ENCODE measurements around the gene NGFR.
"Not testable (repeated sequence)": the region's sequence is repeated elsewhere in the genome, so short reads cannot be mapped to it uniquely, and the experiment has no call there.

NGFR gene

DNA sequence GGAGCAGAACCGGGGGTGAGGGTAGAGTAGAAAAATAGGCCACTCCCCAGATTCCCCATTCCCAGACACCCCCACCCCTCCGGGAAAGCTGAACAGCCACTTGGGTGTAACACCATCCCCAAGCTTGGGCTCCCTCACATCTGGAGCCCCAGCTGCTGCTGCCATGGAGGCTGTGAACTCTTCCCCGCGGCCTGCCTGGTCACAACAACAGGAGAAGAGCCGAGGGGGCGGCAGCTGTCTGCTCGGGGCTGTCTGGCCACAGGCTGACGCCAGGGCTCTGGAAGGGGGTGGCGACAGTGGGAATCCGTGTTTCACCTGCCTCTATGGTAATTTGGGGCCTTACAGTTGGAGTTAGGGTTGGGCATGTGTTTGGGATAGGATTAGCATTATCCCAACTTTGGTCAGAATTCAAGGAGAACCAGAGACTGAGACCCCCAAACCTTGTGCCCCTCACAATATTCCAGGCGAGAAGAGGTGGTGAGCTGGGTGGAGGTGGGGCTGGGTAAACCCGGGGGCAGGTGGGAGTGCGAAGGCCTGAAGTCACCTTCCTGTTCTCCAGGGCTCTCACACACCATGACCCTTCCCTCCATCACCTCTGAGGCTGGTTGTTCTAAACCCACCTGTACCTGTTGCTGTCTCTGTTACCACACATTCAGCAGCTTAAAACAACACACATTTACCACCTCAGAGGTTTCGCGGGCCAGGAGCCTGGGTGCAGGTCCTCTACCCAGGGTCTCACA lies 50.9 kb downstream of the NGFR start:
- DNase-seq (ENCODE audit: low spot score), result no peak

DNA sequence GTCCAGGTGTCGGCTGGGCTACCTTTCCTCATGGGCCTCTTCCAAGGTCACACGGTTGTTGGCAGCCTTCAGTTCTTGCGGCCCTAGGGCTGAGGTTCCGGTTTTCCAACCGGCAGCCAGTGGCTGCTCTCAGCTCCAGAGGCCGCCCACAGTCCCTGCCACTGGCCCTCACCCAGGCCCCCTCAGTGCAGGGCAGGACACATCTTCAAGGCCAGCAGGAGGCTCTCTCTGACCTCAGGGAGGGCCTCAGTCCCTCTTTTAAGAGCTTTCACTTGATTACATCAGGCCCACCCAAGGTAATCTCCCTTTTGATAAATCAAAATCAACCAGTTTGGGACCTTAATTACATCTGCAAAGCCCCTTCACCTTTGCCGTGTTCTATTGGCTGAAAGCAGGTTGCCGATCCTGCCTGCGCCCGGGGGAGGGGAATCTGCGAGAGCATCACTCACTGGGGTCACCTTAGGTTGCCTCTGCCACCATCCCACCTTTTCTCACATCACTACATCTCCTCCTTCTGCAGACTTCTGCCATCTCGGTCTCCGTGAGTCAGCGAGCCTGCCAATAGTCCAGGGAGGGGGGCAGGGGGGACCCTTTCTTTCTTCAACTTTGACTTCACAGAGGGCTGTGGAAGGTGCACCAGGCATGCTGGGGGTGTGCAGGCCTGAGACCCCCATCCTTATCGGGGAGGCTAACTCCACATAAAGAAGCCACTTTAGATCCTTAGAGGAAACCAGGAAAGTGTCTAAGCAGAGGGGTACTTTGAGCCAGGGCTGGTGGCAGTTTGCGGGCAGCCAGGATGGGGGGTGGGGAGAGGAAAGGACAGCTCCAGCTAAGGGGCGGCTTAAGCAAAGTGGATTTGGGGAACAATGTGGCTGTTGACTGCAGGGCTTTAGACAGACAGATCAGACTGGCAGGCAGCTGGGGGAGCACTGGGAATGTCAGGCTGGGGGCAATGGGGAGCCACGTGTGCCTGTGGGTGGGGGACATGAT lies 51.7 kb downstream of the NGFR start:
- DNase-seq (ENCODE audit: low spot score), result no peak

DNA sequence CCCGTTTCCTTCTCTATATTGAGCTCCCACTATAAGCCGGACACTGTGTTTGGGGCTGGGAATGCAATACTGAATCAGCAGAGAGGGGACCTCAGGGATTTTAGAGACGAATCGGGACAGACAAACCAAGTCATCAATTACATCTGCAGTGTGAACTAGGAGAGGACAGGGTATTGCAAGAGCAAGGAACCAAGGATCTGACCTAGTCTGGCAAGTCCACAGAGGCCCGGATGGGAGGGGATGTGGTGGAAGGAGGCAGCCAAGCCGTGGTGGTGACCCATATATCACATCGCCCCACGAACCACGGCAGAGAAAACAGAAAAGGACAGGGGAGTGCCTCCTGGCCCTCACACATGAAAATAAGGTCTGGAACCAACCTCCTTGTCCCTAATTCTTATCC lies 52.5 kb downstream of the NGFR start:
- DNase-seq (ENCODE audit: low spot score), result no peak

DNA sequence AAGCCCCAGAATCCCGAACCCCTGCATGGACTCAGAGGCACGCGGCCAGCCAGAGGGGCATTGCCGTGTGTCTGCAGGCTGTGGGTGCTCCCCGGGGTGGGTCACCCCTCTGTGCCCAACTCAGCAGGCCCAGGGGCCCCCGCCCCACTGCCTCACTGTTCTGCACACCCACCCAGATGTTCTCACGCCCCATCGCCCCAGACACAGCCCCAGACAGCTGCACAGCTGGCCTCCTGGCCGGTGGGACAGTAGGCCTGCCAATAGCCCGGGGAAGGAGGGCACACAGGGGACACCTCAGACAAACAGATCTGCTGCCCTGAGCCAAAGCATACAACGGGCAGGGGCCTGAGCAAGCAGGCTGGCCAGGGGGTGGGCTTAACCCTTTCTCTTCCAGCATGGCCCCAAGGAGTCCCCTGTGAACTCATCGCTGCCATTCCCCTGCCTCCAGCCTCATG lies 53.0 kb downstream of the NGFR start:
- no peak for DNase-seq (ENCODE audit: low spot score)

DNA sequence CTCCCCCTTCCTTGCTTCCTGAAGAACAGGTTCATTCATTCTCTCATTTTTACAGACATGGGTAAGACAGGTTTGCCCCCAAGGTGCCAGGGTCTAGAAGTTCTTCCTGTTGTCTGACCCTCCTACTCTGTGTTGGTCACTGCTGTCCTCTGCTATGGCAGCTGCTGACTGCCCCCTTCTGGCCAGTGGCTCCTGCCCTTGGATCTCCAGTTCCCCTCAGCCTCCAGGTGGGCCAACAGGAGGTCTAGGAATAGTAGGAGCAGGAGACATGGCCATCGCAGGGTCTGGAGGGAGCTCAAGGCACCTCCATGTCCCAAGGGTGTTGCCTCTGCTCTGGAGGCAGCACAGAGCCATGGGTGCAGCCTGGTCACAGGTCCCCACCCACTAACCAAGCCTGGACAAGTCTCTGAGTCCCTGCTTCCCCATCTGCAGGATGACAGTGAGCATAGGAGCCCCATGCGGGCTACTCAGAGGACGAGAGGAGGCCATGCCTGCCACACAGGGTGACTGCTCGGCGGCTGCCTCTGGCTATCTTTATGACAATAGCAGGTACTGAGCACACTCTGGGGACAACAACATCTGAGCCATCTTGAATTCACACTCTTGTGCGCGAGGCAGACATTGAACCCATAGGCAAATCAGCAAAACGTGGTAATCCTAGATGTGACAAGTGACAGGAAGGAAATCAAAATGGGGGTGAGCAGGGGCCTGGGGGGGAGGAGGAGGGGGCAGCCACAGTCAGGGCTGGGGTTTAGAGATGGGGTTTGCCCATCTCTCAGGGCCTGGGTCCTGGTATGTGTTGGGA lies 53.6 kb downstream of the NGFR start:
- DNase-seq (ENCODE audit: low spot score), result peak; percentile 62

DNA sequence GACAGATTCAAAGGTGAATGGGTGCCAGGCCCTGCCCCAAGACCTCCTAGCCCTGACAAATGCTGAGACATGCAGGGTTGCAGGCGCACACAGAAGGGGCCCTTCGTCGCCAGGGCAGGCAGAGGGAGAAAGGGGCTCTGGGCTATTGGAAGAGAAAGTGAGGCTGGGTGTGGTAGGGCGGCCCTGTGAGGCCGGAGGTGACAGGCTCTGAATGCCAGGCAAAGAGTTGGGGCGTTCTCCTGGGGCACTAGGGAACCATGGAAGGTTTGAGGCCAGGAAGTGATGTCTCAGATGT lies 54.2 kb downstream of the NGFR start:
- no peak for DNase-seq (ENCODE audit: low spot score)

DNA sequence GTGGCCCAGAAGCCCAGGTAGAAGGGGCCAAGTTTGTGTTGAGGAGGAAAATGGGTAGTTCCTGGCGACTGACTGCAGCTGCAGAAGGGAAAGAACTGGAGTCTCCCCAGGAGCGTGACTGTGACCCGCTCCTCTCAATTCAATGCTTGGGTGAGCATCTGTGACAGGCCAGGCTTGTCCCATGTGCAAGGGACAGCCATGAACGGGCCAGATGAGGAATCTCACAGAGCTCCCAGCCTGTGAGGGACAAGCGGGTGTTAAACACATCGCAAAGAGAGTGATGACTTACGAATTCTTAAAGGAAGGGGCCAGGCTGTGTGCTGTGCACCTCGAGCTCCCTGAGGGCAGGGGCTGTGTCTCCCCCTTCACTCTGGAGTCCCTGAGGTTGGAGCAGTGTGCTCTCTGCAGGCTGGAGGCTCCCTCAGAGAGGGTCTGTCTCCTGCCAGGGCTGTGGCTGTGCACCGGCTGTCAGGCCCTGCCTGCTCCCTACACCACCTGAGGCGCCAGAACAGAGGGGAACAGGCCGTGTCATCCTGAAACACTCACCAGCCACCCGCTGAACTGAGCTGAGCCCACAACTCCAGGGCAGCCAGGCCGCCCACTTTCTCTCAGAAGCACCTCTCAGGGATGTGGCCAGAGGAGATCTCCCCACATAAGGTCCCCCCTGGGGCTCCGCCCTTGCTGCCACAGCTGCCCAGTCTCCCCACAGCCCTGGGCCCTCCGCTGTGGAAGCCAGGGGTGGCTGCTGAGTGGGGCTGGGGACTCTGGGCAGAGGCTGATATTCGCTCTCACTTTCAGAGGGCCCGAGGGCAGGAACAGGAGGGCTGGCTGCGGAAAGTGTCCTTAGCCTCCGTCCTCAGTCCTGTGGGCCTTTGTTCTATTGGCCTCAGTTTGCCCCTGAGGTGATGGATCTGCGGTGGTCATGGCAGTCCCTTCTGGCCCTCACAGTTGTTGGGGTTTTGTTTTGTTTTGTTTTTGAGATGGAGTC lies 54.9 kb downstream of the NGFR start:
- no peak for DNase-seq (ENCODE audit: low spot score)

DNA sequence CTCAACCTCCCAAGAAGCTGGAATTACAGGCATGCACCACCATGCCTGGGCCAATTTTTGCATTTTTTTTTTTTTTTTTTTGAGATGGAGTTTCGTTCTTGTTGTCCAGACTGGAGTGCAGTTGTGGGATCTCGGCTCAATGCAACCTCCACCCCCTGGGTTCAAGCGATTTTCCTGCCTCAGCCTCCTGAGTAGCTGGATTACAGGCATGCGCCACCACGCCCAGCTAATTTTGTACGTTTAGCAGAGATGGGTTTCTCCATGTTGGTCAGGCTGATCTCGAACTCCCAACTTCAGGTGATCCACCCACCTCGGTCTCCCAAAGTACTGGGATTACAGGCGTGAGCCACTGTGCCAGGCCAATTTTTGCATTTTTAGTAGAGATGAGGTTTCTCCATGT lies 55.7 kb downstream of the NGFR start:
- DNase-seq (ENCODE audit: low spot score), result not testable (repeated sequence)

DNA sequence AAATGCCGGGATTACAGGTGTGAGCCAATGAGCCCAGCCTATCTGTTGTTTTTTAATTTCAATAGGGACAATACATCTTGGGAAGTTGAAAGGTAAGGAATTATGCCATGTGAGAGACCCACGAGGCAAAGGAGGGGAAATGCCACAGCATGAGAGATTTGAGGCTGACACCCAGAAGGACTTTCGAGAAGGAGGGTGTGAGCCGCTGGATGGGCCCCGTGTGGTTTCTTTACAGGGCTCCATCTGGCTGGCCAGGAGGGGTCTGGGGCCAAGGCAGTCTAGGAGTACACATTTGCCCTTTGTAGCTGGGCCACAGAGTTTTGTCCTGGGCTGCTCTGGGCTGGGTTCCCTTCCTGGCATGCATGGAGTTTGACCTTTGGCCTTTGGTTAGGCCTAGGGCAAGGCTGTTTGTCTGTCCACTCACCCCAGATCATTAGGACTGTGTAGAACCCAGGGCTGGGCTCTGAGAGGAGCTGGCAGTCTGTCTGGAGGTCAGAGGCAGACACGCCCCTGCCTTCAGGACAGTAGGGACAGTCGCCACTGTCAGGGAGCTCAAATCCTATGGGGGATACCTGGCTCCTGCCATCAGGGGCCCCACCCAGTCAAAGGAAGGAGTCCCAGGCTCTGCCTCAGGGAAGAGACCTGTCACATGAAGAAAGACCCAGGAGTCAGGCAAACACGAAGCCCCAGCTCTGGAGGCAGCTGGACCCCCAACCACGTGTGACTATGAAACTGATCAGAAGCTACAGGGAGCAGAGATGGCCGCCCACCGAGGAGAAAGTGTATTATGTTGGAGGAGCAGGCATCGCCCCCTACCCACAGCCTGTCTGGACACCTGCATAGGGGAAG lies 56.4 kb downstream of the NGFR start:
- no peak for DNase-seq (ENCODE audit: low spot score)

DNA sequence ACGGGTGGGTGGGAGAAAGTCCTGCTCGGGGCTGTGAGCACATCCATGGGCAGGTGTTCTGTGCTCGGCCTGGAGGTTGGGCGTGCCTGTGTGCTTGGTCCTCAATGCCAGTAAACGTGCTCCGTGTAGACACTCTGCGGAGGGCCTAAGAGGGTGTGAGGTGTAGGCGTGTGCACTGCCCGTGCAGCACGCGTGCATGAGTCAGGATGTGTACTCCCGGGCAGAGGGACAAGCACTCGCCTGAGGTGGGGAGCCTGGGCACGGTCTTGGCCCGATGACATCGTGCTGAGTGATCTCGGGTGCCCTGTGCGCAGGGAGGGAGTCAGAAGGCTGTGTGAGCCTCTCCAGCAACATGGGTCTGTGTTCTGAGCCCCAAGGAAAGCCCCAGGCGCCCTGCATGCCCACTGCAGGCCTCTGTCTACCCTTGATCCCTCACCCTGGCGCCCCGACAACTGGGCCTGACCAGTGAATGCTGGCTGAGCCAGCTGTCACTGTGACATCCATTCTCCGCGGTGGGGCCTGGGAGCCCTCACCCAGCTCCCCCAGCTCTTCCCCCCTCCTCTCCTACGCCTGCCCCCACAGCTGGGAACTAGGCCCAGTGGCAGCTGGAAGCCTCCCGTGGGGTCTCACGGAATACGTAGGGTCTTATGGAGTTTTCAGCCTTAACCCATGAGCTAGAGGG lies 57.1 kb downstream of the NGFR start:
- no peak for DNase-seq (ENCODE audit: low spot score)

DNA sequence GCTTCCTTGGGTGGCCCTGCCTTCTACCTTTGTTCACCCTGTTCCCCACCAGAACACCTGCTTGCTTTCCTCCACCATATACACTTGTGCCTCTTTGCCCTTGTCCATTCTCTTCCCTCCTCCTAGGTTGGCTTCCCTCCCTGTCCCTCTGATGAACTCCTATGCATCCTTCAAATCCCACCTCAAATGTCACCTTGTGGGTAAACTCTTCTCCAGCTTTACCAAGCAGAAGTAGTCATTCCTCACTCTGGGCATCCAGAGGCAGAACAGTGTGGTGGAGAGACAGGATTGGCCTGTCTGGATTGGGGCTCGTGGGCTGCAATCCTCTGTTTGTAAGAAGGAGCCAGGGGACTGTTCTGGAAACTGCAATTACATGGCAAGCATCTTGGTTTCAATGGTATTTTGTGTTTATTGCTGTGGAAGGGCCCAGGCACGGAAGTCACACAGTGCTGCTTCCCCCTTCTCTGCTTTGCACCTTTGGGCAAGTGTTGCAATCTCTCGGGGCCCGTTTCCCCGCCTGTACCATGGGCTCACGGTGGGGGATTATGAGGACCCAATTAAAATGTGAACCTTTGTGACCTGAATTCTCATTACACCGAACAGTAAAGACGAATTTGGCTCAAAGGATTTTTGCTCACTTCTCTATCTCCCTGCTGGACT lies 58.7 kb downstream of the NGFR start:
- DNase-seq (ENCODE audit: low spot score), result no peak

DNA sequence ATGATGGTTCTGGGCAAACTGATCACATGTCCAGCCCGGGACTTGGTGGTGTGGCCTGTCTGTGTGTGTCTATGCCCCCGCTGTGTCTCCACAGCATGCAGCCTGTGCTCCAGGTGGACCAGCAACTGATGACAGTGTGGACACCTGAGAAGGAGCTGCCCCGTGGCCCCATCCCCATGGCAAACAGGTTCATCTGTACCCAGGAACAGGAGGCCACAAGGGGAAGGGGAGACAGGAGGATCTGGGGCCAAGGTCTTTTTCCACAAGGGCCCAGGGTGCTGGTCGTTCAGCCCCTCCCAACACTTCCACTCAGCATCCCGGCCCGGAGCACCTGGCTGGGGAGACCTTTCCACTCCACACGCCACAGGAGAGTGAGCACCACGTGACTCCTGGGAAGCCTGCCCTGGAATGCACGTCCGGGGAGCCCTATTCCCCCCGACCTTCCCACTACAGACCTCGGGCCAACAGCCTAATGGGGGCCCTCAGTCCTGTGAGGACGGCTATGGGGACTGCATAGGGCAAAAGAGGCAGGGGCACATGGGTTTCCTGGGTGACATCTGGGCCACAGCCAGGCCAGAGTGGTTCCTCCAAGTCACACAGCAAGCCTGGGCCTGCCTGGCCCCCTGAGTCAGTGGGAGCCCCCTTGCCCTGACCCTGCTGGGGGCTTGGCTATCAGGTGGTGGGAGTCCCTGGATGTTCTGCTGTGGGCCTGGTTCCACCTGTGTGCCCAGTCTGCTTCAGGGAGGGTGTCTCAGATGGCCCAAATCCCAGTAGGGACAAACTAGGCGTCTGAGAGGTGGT lies 59.8 kb downstream of the NGFR start:
- no peak for DNase-seq (ENCODE audit: low spot score)

DNA sequence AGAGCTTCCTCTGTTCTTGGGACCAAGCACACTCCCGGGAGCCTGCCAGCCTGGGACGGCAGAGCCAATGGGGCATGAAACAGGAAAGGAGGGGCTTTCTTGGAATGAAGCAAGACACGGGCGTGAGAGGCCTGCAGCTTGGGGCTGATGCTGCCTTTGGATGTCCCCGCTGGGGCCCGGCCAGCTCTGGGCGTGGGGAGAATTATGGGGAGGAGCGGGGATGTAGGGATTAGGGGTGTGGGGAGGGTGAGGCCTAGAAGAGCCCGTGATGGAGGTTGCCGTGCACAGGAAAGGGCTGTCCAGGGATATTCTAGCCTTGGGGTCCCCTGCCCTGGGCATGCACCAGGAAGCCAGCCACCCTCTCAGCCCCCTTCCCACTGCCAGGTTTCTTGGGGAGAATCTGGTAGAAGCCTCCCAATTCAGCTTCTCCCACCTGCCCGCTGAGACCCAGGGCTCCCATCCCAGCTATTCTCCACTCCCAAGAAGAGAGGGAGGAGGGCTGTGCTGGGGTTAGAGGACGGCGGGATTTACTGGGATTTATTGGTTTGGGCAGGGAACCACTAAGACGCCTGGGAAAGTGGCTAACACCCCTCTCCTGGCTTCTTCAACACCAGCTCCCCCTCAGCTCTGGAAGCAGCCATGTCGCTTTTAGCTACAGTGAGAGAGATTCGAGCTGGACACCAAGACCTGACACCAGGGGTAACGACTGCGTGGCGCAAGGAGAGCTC lies 60.6 kb downstream of the NGFR start:
- no peak for DNase-seq (ENCODE audit: low spot score)

DNA sequence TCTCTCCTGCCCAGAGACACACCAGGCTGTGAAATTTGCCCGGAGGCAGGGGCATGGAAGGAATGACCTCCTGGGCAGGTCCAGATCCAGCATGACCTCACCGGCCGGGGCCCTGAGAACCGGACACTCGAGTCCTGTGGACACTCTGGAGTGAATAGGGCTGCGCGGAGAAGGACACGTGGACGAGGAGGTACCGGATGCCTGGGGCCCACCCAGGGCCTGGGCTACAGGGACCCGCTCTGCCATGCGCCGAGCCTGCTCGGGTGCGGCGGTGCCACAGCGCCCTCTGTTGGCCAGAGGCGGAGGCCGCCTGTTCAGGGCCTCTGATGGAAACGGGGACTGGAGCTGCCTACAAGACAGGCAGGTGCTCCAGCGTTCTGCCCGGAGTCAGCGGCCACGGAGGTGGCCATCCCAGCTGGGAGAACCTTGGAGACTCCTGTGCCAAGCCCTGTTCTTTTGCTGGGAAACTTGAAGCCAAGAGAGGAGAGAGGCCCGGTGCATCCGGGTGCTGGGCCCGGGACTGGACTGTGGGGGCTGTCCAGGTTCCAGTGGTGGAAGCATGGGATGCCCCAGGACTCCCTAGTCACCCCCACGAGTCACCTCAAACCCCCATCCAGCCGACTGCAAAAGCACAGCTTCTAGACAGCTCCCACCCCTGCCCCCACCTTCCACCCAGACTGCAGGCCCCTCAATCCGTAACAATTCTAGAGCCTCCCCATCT lies 61.3 kb downstream of the NGFR start:
- peak; percentile 87 for DNase-seq (ENCODE audit: low spot score)

DNA sequence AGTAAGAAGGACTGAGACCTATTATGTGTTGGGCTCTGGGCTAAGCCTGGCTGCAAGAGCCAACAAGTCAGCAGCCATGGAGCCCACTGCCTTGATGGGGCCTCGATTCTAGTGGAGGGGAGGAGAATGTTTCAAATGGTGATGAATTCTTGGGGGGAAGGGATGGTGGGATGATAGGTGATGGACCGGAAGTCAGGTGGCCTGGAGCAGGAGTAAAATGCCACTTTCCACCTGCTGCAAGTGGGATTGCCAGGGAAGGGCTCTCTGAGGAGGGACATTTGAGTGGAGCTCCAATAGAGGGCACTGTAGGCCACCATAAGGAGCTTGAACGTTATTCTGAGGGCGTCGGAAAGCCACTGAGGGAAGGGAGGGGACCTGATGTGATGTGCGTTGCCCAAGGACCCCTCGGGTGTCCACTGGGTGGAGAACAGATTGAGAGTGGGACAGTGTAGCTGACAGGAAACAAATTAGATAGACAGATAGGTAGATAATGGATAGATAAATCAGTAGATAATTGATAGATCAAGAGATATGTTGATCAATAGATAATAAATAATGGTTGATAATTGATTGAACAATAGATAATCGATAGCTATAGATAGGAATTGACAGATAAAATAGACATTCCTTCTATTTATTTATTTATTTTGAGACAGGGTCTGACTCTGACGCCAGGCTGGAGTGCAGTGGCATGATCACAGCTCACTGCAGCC lies 62.4 kb downstream of the NGFR start:
- peak; percentile 62 for DNase-seq (ENCODE audit: low spot score)

Data from hepatic stellate cell (primary cell).